Measurements from ENCODE around the gene U2AF2.

U2AF2 gene

GRCh38 chr19:55640577-55641425 lies 14.0 kb upstream of the U2AF2 start, which contains the start of gene ZNF580:
TSS of gene ZNF580 (plus strand) at chr19:55641002. CDS start at chr19:55642509, 1,507 bp downstream.
- Histone ChIP-seq H3F3A (ENCODE audit: insufficient read depth, low read length) (peaks cover 25% of the 10 kb centered on the region), H4K20me1 (ENCODE audit: insufficient read depth, low read length) (no peaks in the 10 kb centered on the region), H3K4me2 (ENCODE audit: low read depth, low read length) (peak within 1 kb of the TSS; percentile 97), H3K9ac (ENCODE audit: low read length) (peak within 1 kb of the TSS; percentile 78), H3K27me3 (replicated peaks; ENCODE audit: insufficient read depth, low read length) (no peaks in the 10 kb centered on the region), H3K79me2 (ENCODE audit: low read length) (peaks cover 49% of the 10 kb centered on the region), H3K4me1 (ENCODE audit: low read length) (peaks cover 38% of the 10 kb centered on the region), H3K27ac (ENCODE audit: low read length) (peak within 1 kb of the TSS; percentile 37; the same call in 1 of the 2 replicates), H2AFZ (ENCODE audit: low read length) (peak within 1 kb of the TSS; percentile 68), H3K9me2 (replicated peaks; ENCODE audit: insufficient read depth, low read length) (no peaks in the 10 kb centered on the region), H3K4me3 (ENCODE audit: low read length) (peak within 1 kb of the TSS; percentile 90), H3K36me3 (replicated peaks; ENCODE audit: insufficient read depth, low read length) (no peaks in the 10 kb centered on the region), H3K9me3 (replicated peaks; ENCODE audit: insufficient read depth, low read length) (no peaks in the 10 kb centered on the region)
- peak; percentile 47 for DNase-seq
- TF ChIP-seq CTCF (IDR thresholded peaks at IDR 0.05; ENCODE audit: low read length) (no peak), EZH2 (optimal IDR thresholded peaks at IDR 0.05; ENCODE audit: low read depth, low read length) (no peak), EZH2phosphoT487 (IDR thresholded peaks at IDR 0.05; ENCODE audit: low read length) (no peak)

GRCh38 chr19:55641426-55642152 lies 13.2 kb upstream of the U2AF2 start:
- DNase-seq = no peak
- H3K79me2 ChIP-seq (ENCODE audit: low read length) = peaks cover 41% of the 10 kb centered on the region

More at GRCh38 chr19:55641426-55642152, 13.2 kb upstream of the U2AF2 start:
- Histone ChIP-seq H3K4me2 (ENCODE audit: low read depth, low read length) (peak overlapping the region; percentile 97), H3K9me3 (replicated peaks; ENCODE audit: insufficient read depth, low read length) (no peaks in the 10 kb centered on the region), H3K27me3 (replicated peaks; ENCODE audit: insufficient read depth, low read length) (no peaks in the 10 kb centered on the region), H3K36me3 (replicated peaks; ENCODE audit: insufficient read depth, low read length) (no peaks in the 10 kb centered on the region), H3K9me2 (replicated peaks; ENCODE audit: insufficient read depth, low read length) (no peaks in the 10 kb centered on the region), H4K20me1 (ENCODE audit: insufficient read depth, low read length) (no peaks in the 10 kb centered on the region), H3K4me1 (ENCODE audit: low read length) (peaks cover 30% of the 10 kb centered on the region), H3F3A (ENCODE audit: insufficient read depth, low read length) (peaks cover 25% of the 10 kb centered on the region), H2AFZ (ENCODE audit: low read length) (peak overlapping the region; percentile 68), H3K27ac (ENCODE audit: low read length) (peak overlapping the region; percentile 37; the same call in 1 of the 2 replicates), H3K4me3 (ENCODE audit: low read length) (peak overlapping the region; percentile 90), H3K9ac (ENCODE audit: low read length) (peak overlapping the region; percentile 78)
- TF ChIP-seq EZH2phosphoT487 (IDR thresholded peaks at IDR 0.05; ENCODE audit: low read length) (no peak), CTCF (IDR thresholded peaks at IDR 0.05; ENCODE audit: low read length) (no peak), EZH2 (optimal IDR thresholded peaks at IDR 0.05; ENCODE audit: low read depth, low read length) (no peak)

All from MM.1S (cell line).